ENCODE measurements around the gene SECISBP2L. TPM values are rescaled to one million over a fixed set of nuclear protein-coding genes. Genes with fewer than 3 reads are reported as not detected.

Gene SECISBP2L
- total and polyA plus RNA-seq, 7 experiments from 2014 or later, result 20.2 to 75.8 (median 51.8) TPM

DNA sequence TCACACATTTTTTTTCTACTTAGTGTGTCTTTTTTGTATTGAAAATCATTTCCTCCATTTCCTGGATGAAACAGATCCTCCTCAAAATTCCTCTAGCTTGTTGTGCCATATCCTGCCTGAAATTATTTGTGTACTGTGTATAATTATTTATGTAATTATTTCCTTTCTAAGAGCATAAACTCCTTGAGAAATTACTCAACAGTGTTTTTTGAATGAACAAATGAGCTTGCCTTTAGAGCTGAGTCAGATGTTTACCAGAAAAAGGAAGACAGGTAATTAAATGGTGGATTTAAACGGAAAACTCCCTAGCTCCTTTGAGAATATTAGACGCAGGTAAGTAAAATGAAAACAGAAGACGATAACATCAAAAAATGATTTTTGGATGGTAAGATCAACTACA, 13.2 kb upstream of the SECISBP2L start:
- H3K27ac Mint-ChIP-seq, result peak overlapping the region in 6 of 9 donors; percentile 82 to 97 (median 94)
- H3K4me1 Mint-ChIP-seq, result peaks cover 4 to 30% (median 20%) of the 10 kb centered on the region in 7 donors
- no peak overlapping the region for H3K4me3 ChIP-seq (ENCODE audit: low read length)
- no peaks in the 10 kb centered on the region for H3K9me3 Mint-ChIP-seq
- ChIA-PET POLR2A (interaction anchor here (1.1 to 5.0 kb wide), 3 partner anchors 8 to 96 kb away, joined by 4 to 51 read pairs (median 5); partner anchors contain the start of genes COPS2 and SECISBP2L), CTCF (interaction anchor here (1.5 kb wide), 1 partner anchor 198 kb away, joined by 3 read pairs; no protein-coding TSS in a partner anchor)
- peaks cover 0 to 43% of the 10 kb centered on the region in 2 donors for H3K4me1 ChIP-seq (ENCODE audit: control insufficient read depth in 2 of 2, insufficient read depth in 2 of 2, low read length in 2 of 2)
- intact Hi-C loops (cut with micrococcal nuclease), result no loop called here
- no peak for DNase-seq
- H3K4me3 Mint-ChIP-seq, result peak overlapping the region in 1 of 10 donors; percentile 28
- H3K36me3 Mint-ChIP-seq, result peaks cover 0 to 1% (median 0%) of the 10 kb centered on the region in 5 donors
- ATAC-seq, result no peak
- no peaks in the 10 kb centered on the region for H3K27me3 ChIP-seq (ENCODE audit: control insufficient read depth in 2 of 2, insufficient read depth in 2 of 2, low read length in 2 of 2)
- H3K27ac ChIP-seq (ENCODE audit: low read depth, low read length), result no peak overlapping the region
- no peaks in the 10 kb centered on the region for H3K36me3 ChIP-seq (ENCODE audit: control insufficient read depth in 2 of 3, insufficient read depth in 3 of 3, low read length in 3 of 3)
- H3K27me3 Mint-ChIP-seq, result peaks cover 0 to 5% (median 0%) of the 10 kb centered on the region in 5 donors
- H3K9me3 ChIP-seq (ENCODE audit: control insufficient read depth in 2 of 3, low read length in 3 of 3), result no peaks in the 10 kb centered on the region

DNA sequence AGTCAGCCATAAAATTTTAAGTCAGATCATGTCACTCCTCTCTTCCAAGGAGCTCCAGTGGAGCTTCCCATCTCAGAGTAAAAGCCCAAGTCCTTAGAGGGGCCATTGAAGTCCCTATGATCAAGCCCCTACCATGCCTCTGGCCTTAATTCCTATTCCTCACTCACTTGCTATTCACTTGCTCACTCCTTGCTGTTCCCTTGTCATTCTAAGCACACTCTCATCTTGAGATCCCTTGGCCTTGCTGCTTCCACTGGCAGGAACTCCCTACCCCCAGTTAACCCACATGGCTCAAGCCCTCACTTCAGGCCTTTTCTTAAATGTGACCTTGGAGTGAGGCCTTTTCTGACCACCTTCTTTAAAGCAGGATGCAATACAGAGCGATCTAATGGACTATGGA, 12.3 kb upstream of the SECISBP2L start:
- Histone ChIP-seq H3K27ac (ENCODE audit: low read depth, low read length) (no peak overlapping the region), H3K4me1 (ENCODE audit: control insufficient read depth in 2 of 2, insufficient read depth in 2 of 2, low read length in 2 of 2) (peaks cover 0 to 34% of the 10 kb centered on the region in 2 donors), H3K36me3 (ENCODE audit: control insufficient read depth in 2 of 3, insufficient read depth in 3 of 3, low read length in 3 of 3) (no peaks in the 10 kb centered on the region), H3K27me3 (ENCODE audit: control insufficient read depth in 2 of 2, insufficient read depth in 2 of 2, low read length in 2 of 2) (no peaks in the 10 kb centered on the region), H3K4me3 (ENCODE audit: low read length) (no peak overlapping the region), H3K9me3 (ENCODE audit: control insufficient read depth in 2 of 3, low read length in 3 of 3) (no peaks in the 10 kb centered on the region)
- H3K4me1 Mint-ChIP-seq, result peaks cover 4 to 30% (median 20%) of the 10 kb centered on the region in 7 donors
- no peaks in the 10 kb centered on the region for H3K9me3 Mint-ChIP-seq
- no peak overlapping the region for H3K4me3 Mint-ChIP-seq
- intact Hi-C loops (cut with micrococcal nuclease), result no loop called here
- peak overlapping the region in 4 of 9 donors; percentile 6 to 84 (median 14) for H3K27ac Mint-ChIP-seq
- ATAC-seq, result no peak
- CTCF ChIA-PET, result no interaction called here
- H3K27me3 Mint-ChIP-seq, result peaks cover 0 to 5% (median 0%) of the 10 kb centered on the region in 5 donors
- POLR2A ChIA-PET, result interaction anchor here (5.0 kb wide), 1 partner anchor 12 kb away, joined by 51 read pairs; the partner anchor contains the start of gene SECISBP2L
- DNase-seq, result no peak
- peaks cover 0 to 1% (median 0%) of the 10 kb centered on the region in 5 donors for H3K36me3 Mint-ChIP-seq

DNA sequence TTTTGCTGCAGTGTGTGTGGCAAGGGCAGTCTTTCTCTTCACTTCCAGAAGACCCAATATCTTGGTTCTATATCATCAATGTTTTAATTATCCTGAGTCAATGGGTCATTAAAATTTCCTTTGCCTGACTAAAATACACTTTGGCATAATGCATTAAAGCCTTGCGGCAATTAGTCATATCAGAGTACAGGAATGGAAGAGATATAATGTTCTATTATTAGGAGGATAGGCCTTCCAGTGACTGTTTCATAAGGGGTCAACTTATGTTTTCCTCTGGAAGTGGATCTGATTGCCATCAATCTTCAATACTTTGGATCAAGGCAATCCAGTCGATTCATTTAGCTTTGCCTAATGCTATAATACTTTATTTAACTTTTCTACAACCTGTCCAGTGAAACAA, 9.4 kb upstream of the SECISBP2L start:
- Histone ChIP-seq H3K27me3 (ENCODE audit: control insufficient read depth in 2 of 2, insufficient read depth in 2 of 2, low read length in 2 of 2) (no peaks in the 10 kb centered on the region), H3K36me3 (ENCODE audit: control insufficient read depth in 2 of 3, insufficient read depth in 3 of 3, low read length in 3 of 3) (no peaks in the 10 kb centered on the region), H3K9me3 (ENCODE audit: control insufficient read depth in 2 of 3, low read length in 3 of 3) (no peaks in the 10 kb centered on the region), H3K4me1 (ENCODE audit: control insufficient read depth in 2 of 2, insufficient read depth in 2 of 2, low read length in 2 of 2) (peaks cover 0 to 7% of the 10 kb centered on the region in 2 donors), H3K27ac (ENCODE audit: low read depth, low read length) (no peak overlapping the region), H3K4me3 (ENCODE audit: low read length) (no peak overlapping the region)
- CTCF ChIA-PET, result no interaction called here
- Mint-ChIP-seq H3K4me1 (peaks cover under 1 to 16% (median 12%) of the 10 kb centered on the region in 7 donors), H3K9me3 (peaks cover 0 to 13% (median 0%) of the 10 kb centered on the region in 11 donors), H3K36me3 (peaks cover 0 to 2% (median 0%) of the 10 kb centered on the region in 5 donors), H3K4me3 (no peak overlapping the region), H3K27me3 (peaks cover 0 to 5% (median 0%) of the 10 kb centered on the region in 5 donors), H3K27ac (no peak overlapping the region)
- DNase-seq (no peak), ATAC-seq (no peak)
- intact Hi-C loops (cut with micrococcal nuclease), result no loop called here
- POLR2A ChIA-PET, result interaction anchor here (0.7 kb wide), 1 partner anchor 266 kb away, joined by 3 read pairs; no protein-coding TSS in a partner anchor

DNA sequence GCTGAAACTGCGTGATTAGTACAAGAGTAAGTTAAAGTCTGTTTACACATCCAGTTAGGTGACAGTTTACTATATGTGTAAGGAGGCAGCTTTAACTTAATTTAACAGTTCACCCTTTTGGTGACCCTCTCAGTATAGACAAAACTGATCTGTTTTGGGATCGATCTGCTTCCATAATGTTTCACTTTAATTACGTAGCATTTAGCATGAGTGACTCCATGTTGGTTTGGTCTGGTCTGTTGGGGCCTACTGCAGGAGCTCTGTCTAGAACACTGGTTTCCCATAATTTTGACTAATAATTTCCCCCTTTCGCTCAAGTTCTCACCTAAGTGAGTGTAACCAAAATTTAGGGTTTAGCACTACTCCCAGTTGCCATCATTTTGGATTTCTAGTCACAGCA, 6.4 kb upstream of the SECISBP2L start:
- CTCF ChIA-PET, result no interaction called here
- H3K9me3 ChIP-seq (ENCODE audit: control insufficient read depth in 2 of 3, low read length in 3 of 3), result no peaks in the 10 kb centered on the region
- POLR2A ChIA-PET, result interaction anchor here (0.5 kb wide), 1 partner anchor 180 kb away, joined by 3 read pairs; no protein-coding TSS in a partner anchor
- H3K4me3 Mint-ChIP-seq, result no peak overlapping the region
- H3K4me1 ChIP-seq (ENCODE audit: control insufficient read depth in 2 of 2, insufficient read depth in 2 of 2, low read length in 2 of 2), result no peaks in the 10 kb centered on the region
- peaks cover 0 to 3% (median 0%) of the 10 kb centered on the region in 5 donors for H3K36me3 Mint-ChIP-seq
- intact Hi-C loops (cut with micrococcal nuclease), result no loop called here
- ATAC-seq, result no peak
- H3K27me3 Mint-ChIP-seq, result peaks cover 0 to 5% (median 0%) of the 10 kb centered on the region in 5 donors
- no peaks in the 10 kb centered on the region for H3K36me3 ChIP-seq (ENCODE audit: control insufficient read depth in 2 of 3, insufficient read depth in 3 of 3, low read length in 3 of 3)
- H3K27me3 ChIP-seq (ENCODE audit: control insufficient read depth in 2 of 2, insufficient read depth in 2 of 2, low read length in 2 of 2), result no peaks in the 10 kb centered on the region
- DNase-seq, result no peak
- no peak overlapping the region for H3K4me3 ChIP-seq (ENCODE audit: low read length)
- H3K27ac Mint-ChIP-seq, result no peak overlapping the region
- no peaks in the 10 kb centered on the region for H3K4me1 Mint-ChIP-seq
- no peak overlapping the region for H3K27ac ChIP-seq (ENCODE audit: low read depth, low read length)
- H3K9me3 Mint-ChIP-seq, result peaks cover 0 to 15% (median 0%) of the 10 kb centered on the region in 11 donors

DNA sequence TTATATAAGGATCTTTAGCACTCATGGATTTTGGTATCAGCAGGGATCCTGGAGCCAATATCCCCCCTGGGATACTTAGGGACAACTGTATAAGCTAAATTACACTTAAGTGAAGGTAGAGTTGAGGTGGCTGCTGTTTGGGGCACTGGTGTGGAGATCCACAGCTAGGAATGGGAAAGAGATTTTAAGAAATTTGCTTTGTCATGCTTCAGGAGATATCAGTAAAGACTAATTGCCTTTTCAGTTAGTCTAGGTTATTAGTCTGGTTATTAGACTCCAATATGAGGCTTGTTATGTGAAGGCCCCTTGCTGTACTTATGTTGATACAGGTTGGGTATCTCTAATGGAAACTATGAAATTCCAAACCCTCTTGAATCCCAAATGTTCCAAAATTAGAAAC, 1.2 kb upstream of the SECISBP2L start:
- Mint-ChIP-seq H3K9me3 (peaks cover 0 to 12% (median 0%) of the 10 kb centered on the region in 11 donors), H3K36me3 (peaks cover 0 to 3% (median 0%) of the 10 kb centered on the region in 5 donors), H3K27ac (peak overlapping the region in 3 of 9 donors; percentile 91 to 94 (median 93)), H3K4me3 (peak overlapping the region in 5 of 10 donors; percentile 93 to 99 (median 98)), H3K27me3 (no peaks in the 10 kb centered on the region), H3K4me1 (peaks cover 13 to 31% (median 24%) of the 10 kb centered on the region in 7 donors)
- no peak overlapping the region for H3K27ac ChIP-seq (ENCODE audit: low read depth, low read length)
- ChIA-PET CTCF (interaction anchor here (1.0 to 1.9 kb wide), 3 partner anchors 10 to 103 kb away, joined by 3 to 10 read pairs (median 5); no protein-coding TSS in a partner anchor), POLR2A (interaction anchor here (0.8 to 4.5 kb wide), 3 partner anchors 7 to 124 kb away, joined by 3 to 51 read pairs (median 3); no protein-coding TSS in a partner anchor)
- DNase-seq, result no peak
- H3K27me3 ChIP-seq (ENCODE audit: control insufficient read depth in 2 of 2, insufficient read depth in 2 of 2, low read length in 2 of 2), result no peaks in the 10 kb centered on the region
- H3K36me3 ChIP-seq (ENCODE audit: control insufficient read depth in 2 of 3, insufficient read depth in 3 of 3, low read length in 3 of 3), result peaks cover 0 to 6% (median 0%) of the 10 kb centered on the region in 3 experiments
- no peak for ATAC-seq
- H3K9me3 ChIP-seq (ENCODE audit: control insufficient read depth in 2 of 3, low read length in 3 of 3), result no peaks in the 10 kb centered on the region
- H3K4me3 ChIP-seq (ENCODE audit: low read length), result no peak overlapping the region
- peaks cover 16 to 18% of the 10 kb centered on the region in 2 donors for H3K4me1 ChIP-seq (ENCODE audit: control insufficient read depth in 2 of 2, insufficient read depth in 2 of 2, low read length in 2 of 2)
- intact Hi-C loops (cut with micrococcal nuclease), result loop anchor here (2.0 to 10.0 kb wide), 7 partner anchors 60 to 1860 kb away; partner anchors contain the start of genes AP4E1 (in 2 of the 2), DUT (in 1 of the 2), SLC27A2 (in 1 of the 2) and USP8 (in 1 of the 2)

DNA sequence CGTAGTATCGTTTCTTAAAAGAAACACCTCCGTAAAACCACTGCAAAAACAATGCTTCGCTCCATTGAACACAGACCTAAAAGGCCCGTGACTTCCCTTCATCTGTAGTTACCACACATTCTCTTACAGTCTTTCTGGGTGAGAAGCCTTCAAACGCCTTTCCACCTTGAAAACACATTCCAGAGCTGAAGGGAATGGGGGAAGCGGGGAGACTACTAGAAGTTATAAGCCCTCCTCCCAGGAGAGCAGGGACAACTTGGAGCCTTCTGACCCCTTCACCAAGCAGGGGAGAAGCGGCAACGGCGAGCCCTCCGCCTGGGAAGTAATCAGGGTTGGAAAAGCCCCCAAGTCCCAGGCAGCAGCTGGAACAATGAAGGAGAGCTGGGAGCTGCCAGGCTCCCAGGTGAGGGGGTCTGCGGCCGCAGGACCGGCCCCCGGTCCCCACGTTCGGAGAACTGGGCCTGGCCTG, 461 bp downstream of the SECISBP2L start:
- peaks cover 0 to 6% (median 0%) of the 10 kb centered on the region in 3 experiments for H3K36me3 ChIP-seq (ENCODE audit: control insufficient read depth in 2 of 3, insufficient read depth in 3 of 3, low read length in 3 of 3)
- intact Hi-C loops (cut with micrococcal nuclease), result loop anchor here (1.0 to 10.0 kb wide), 16 partner anchors 19 to 1862 kb away; partner anchors contain the start of genes AP4E1 (in 2 of the 2), CEP152 (in 2 of the 2), COPS2 (in 2 of the 2) and DUT (in 2 of the 2)
- H3K9me3 ChIP-seq (ENCODE audit: control insufficient read depth in 2 of 3, low read length in 3 of 3), result no peaks in the 10 kb centered on the region
- POLR2A ChIA-PET, result interaction anchor here (0.5 to 4.5 kb wide), 5 partner anchors 15 to 1692 kb away, joined by 3 to 51 read pairs (median 4); partner anchors contain the start of genes EID1 and GALK2
- peaks cover 16 to 18% of the 10 kb centered on the region in 2 donors for H3K4me1 ChIP-seq (ENCODE audit: control insufficient read depth in 2 of 2, insufficient read depth in 2 of 2, low read length in 2 of 2)
- ATAC-seq (peak; percentile 28), DNase-seq (peak in 5 of 9 donors; percentile 13 to 31 (median 17))
- no peaks in the 10 kb centered on the region for H3K27me3 Mint-ChIP-seq
- CTCF ChIA-PET, result interaction anchor here (0.6 to 1.9 kb wide), 5 partner anchors 15 to 105 kb away, joined by 3 to 10 read pairs (median 3); no protein-coding TSS in a partner anchor
- H3K4me3 Mint-ChIP-seq, result peak overlapping the region; percentile 96 to 99 (median 98)
- H3K4me1 Mint-ChIP-seq, result peaks cover 28 to 48% (median 39%) of the 10 kb centered on the region in 7 donors
- H3K27me3 ChIP-seq (ENCODE audit: control insufficient read depth in 2 of 2, insufficient read depth in 2 of 2, low read length in 2 of 2), result no peaks in the 10 kb centered on the region
- peak overlapping the region; percentile 86 to 96 (median 92) for H3K27ac Mint-ChIP-seq
- H3K4me3 ChIP-seq (ENCODE audit: low read length), result peak overlapping the region; percentile 86
- H3K27ac ChIP-seq (ENCODE audit: low read depth, low read length), result peak overlapping the region; percentile 82
- peaks cover 0 to 5% (median 0%) of the 10 kb centered on the region in 11 donors for H3K9me3 Mint-ChIP-seq
- peaks cover 0 to 6% (median 4%) of the 10 kb centered on the region in 5 donors for H3K36me3 Mint-ChIP-seq
